Measurements from ENCODE around the gene RNF8.
"Not testable (repeated sequence)": the region's sequence is repeated elsewhere in the genome, so short reads cannot be mapped to it uniquely, and the experiment has no call there.

Gene RNF8, protein sequence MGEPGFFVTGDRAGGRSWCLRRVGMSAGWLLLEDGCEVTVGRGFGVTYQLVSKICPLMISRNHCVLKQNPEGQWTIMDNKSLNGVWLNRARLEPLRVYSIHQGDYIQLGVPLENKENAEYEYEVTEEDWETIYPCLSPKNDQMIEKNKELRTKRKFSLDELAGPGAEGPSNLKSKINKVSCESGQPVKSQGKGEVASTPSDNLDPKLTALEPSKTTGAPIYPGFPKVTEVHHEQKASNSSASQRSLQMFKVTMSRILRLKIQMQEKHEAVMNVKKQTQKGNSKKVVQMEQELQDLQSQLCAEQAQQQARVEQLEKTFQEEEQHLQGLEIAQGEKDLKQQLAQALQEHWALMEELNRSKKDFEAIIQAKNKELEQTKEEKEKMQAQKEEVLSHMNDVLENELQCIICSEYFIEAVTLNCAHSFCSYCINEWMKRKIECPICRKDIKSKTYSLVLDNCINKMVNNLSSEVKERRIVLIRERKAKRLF

DNA sequence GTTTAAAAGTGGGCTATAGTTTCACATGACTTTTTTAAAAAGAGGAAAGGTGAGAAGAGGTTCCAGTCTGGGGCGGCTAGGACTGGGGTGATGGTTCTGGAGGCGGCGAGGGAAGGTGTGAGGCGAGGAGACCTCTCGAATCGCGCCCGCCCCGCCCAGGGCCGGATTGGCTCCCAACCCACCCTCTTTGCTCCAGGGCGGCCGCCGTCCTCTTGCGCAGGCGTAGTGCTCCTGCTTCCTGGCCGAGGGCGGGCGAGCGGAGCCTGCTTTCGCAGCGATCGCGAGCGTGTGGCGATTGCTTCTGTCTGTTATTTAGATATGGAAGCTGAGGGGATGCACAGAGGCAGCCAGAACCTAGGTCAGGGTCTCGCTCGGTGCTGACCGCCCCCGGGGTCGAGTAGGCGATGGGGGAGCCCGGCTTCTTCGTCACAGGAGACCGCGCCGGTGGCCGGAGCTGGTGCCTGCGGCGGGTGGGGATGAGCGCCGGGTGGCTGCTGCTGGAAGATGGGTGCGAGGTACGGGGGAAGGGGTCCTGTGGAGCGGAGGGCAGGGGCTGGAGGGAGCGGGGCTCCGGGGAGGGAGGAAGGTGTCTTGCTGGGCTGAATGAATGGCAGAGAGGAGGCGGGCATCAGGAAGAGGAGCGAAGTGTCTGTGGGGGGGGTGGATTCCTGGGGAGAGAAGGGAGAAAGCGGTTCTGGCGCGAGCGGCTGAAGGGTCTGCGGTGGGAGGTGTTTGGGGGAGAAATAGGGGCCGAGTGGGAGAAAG lies at the start of gene RNF8:
RNF8 (plus strand) TSS at position 223 of the 765 bp plus-strand sequence; CDS start at position 405, 182 bp downstream.
- peak; percentile 32 for DNase-seq (ENCODE audit: low read depth)

DNA sequence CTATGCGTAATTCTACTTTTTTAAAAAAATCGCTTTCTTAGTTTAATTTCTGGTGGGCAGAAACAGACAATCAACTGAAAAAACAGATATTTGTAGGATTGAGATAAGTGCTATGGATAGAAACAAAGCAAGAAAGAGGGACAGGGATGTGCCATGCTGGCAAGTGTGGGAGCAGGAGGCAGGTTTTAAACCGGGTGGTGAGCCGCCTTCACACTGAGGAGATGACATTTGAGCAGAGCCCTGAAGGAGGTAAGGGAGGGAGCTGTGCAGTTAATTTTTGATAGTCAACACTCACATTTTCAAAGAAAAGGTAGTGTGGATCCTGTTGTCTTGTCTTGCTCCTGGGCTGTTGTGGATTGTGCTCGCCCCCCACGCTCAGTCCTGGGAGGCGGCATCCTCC lies 49.0 kb upstream of the RNF8 start:
- no peak for DNase-seq (ENCODE audit: low read depth)

DNA sequence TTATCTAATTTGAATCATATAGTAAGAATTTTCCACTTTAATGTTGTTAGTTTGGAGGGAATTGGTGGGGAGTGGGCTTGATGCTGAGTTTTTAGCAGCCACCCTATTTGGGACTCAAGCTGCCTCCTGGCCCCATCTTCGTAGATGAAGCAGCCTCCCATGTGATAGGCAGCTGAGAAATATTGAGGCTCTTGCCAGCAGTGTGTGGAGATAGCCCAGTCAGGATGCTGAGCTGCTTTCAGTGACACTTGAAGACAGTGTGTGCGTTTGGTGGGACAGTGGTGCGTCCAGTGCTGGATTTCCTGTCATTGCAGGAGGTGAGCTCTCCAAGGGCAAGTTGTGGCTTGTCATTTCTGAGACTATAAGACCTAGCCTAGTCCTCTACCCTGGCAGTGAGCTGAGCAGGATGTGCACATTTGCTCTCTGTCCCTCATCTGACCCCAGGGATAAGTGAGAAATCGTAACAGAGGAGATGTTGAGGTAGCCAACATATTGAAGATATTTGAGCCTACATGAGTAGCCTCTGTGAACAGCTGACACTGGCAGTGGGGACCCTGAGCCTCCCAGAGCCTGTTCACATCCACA lies 47.9 kb upstream of the RNF8 start:
- no peak for DNase-seq (ENCODE audit: low read depth)

DNA sequence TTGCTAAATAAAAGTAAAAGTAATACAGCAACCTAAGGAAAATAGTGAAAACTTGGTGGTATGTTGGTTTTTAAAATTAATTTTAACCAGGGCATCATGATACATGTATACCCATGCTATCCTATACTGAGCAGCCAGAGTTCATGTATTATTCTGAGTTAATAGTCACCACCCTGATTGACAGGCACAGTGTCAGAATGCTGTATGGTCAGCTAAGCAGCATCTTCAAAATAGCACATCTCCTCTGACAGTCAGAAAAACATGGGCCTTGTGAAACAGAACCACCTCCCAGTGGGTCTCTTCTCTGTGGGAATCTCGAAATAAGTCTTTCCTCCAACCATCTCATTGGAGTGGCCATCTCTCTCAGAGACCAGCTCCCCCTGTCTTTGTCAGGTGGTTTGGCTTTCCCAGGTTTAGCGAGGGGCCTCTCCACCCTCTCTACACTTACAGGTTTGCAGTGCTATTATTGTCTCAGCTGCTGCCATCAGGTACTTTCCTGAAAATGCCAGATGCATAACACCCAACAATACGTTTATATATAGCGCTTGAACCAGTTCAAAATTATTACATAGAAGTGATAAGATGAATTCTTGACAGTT lies 47.1 kb upstream of the RNF8 start:
- no peak for DNase-seq (ENCODE audit: low read depth)

DNA sequence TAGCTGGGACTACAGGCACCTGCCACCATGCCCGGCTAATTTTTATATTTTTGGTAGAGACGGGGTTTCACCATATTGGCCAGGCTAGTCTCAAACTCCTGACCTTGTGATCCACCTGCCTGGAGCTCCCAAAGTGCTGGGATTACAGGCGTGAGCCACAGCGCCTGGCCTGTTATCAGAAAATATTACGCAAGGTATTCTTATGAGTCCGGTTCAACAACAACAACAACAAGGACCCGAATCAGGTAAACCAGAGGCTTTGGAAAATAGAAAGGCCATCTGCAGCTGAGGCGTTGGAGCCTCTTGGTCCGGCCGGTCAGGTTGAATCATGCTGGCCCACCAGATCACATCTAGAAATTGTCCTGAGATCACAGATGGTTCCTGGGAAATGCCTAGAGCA lies 46.3 kb upstream of the RNF8 start:
- not testable (repeated sequence) for DNase-seq (ENCODE audit: low read depth)

DNA sequence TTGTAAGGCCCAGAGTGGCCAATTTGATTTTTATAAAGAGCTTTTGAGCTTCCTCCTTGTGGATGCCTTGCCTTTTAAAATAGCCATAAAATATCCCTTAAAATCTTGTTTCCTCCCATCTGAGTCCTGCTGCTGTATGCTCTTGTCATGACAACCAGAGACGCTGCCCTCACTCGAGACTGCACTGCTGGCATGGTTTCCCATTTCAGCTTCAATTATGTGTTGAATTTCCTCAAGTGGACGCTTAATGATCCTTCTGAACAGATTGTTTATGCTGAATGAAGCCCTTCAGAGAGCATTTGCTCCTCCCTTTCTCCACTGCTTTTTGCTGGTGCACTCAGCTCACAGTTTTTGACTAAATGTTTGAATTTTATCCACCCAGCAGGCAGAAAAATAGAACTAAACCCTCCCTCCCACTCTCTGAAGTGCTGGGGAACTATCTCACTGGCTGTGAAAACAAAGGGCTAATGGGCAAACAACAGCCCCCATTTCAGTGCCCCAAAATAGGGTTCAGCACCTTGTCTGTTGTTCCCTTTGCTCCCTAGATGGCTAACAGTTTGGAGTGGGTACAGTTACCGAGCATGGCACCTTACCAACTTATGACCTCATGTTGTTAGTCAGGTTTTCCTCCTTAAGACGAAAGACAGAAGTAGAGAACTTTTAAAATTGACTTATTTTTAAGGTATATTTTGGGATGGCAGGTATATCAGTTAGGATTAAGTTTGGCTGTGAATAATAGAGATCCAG lies 45.5 kb upstream of the RNF8 start:
- DNase-seq (ENCODE audit: low read depth): no peak

DNA sequence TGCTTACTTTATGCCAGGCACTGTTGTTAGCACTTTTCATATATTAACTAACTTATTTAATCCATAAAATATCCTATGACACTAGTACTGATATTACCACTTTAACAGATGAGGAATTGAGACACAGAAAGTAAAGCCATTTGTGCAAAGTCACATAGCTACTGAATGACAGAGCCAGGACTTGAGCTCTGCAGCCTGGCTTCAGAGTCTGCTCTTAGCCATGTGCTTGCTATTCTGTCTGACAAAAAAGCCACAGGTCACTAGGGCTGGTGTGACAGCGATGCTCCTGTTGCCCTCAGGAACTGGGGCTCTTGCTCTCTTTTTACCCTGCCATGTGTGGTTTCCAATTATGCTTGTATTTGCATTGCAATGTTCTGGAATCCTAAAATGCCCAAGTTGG lies 44.7 kb upstream of the RNF8 start:
- DNase-seq (ENCODE audit: low read depth): no peak

DNA sequence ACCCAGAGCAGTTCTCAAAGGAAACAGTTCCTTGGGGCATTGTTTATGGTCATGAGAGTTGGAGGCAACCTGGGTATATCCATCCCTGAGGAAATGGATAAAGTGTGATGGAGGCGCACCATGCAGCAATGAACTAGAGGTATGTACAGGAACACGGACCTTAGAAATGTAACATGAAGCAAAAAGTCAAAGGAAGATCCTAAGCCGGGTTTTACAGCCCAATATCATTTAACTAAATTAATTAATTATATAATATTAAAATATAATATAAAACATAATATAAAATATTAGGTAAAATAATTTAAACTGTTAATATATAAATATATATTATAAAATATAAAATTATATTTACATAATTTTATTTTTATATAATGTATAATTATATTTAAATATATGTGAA lies 44.1 kb upstream of the RNF8 start:
- DNase-seq (ENCODE audit: low read depth): no peak

DNA sequence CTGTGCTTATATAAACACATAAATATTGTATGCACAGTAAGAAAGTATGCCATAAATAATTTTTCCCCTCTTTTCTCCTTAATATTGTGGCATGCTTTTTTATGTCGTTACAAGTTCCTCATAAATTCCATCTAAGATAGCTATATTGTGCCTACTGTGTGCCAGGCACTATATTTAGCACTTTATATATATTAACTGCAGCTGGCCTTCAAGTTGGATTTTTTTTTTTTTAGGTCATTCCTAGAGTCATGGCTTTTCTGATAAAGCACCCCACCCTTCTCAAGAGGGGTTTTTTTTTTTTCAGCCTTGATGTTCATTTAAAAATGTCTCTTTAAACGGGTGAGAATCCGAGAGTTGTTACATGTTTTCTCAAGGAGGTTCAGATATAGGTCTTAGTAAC lies 42.8 kb upstream of the RNF8 start:
- no peak for DNase-seq (ENCODE audit: low read depth)

DNA sequence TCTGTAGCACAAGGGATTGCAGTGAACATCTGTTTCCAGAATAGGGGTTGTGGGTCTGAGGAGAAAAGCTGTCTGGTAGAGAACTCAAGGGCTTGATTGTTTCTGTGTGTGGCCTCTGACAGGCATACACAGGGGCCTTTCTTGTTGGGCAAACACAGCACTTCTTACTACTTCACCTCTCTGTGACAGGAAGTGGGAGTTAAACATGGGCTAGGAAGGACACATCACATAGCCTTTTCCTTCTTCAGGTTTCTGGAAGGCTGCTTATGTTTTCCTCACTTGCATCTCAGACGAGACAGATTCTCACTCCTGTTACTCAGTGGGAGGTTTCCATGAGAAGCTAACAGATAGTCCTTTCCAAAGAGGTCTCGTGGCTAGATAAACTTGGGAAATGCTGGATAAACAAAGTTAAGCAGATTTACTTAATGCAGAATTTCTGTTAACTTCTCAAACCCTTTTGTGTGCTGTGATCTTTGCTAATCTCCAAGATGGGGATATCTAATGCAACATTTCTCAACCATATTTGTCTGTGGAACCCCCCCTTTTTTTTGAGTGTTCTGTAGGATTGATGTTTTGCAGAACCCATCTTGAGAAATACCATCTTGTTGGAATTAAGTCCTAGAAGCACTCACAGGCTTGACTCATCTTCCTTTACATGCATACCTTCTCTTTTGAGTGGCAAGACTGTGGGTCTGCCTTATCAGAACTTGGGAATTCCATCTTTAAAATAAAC lies 41.9 kb upstream of the RNF8 start:
- no peak for DNase-seq (ENCODE audit: low read depth)

DNA sequence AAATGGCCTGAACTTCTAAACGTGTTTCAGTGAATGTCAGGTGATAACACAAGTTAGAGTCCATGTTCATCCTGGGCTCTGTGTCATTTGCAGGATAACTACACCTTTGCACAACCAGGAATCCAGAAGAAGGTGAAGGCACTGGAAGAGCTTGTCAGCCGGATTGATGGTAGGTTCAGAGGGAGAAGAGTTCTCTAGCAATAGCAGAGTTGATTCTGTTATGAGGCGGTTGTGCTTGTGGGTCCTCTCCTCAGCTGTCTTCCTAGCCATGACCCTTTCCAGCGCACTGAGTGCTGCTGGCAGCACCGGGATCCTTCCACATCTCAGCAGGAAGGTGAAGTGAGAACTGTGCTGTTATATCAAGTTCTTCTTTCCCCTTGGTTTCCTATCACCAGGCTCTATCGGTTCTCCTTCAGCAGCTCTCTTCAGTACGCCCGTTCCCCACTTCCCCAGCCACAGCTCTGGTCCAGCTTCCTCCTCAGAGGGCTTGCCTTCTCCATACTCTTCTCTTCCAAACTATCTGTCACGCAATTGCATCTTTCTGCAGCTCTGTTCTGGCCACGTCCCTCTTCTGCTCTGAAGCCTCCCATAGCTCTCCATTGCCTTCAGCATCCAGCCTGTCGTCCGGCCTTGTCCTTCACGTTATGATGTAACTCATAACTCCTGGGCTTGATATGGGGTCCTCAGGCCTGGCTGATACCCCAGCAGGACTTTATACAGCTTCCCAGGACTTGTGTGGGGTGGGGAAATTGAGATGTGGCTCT lies 39.9 kb upstream of the RNF8 start:
- no peak for DNase-seq (ENCODE audit: low read depth)

DNA sequence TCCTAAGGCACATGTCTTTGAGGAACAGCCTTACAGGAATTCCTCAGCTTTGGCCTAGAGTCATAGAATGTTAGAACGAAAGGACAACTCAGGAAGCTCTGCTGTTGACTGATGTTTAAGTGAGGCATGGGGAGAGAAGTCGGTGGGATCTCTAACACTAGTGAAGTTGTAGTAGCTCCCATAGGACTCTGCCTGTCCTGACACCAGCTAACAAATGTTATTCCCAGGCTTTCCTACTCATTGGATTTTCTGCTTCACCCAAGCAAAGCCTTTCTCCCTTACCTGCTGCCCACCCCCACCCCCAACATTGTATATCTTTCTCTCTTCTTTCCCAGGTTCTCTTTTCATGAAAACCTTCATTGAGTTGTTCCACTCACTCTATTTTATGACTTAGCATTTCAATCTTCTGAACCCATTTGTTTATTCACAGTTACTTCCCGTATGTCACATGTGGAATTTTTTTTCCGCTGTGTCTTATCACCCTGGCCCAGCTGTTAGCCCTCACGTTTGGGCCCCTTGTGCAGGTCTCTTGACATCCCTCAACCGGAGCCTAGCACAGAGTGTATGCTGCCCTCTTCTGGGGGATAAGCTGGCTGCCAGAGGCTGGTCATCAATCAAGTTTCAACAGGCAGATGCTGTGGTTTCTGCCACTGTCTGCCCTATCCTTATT lies 39.2 kb upstream of the RNF8 start:
- DNase-seq (ENCODE audit: low read depth): no peak

DNA sequence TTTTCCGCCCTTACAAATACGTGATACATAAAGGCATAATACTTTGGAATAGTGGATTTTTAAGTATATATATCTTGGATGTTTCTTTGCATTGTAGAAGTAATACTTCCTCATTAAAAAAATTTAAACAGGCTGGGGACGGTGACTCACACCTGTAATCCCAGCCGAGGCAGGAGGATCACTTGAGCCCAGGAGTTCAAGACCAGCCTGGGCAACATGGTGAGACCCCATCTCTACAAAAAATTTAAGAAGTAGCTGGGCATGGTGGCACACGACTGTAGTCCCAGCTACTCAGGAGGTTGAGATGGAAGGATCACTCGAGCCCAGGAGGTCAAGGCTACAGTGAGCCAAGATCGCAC lies 38.6 kb upstream of the RNF8 start:
- no peak for DNase-seq (ENCODE audit: low read depth)

DNA sequence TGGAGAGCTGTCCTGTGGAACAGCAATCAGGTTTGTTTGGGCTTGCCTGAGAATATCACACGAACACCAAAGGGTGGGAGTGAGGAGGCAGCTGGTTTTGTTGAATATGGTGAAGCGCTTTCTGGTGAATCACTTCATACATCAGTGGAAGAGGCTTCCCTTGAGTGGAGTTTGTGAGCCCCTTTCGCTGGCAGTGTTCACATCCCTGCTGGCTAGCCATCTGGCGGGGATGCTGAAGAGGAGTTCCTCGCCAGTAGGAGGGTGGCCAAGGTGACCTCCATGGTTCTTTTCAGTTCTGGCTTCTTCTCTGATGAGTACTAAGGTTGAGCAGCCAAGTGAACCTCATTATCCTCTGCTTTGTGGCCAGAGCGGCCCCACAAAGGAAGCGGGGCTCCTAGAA lies 37.7 kb upstream of the RNF8 start:
- no peak for DNase-seq (ENCODE audit: low read depth)

DNA sequence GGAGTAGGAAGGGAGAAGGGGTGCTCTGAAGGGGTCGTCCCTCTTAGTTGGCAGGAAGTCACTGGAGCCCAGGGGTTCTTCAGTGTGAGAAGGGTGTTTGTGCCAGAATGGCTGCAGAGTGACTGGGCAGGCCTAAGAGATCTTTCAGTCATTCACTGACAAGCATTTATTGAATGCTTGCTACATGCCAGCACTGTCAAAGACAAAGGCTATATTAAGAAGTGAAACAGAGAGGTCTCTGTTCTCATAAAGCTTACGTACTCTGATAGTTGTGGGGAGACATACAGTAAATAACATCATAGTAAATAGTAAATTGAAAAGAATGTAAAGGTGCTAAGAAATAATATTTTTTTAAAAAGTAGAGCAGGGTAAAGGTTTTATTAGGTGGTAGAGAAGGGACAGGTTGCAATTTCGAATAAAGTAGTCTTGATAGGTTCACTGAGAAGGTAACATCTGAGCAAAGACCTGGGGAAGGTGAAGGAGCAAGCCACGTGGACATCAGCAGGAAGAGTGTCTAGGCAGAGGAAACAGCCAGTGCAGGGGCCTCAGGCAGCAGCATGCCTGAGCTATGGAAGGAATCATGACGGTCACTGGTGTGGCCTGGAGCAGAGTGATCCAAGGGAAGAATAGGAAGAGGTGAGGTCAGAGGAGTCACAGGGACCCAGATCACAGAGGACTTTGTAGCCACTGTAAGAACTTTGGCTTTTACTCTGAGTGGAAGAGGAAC lies 36.3 kb upstream of the RNF8 start:
- no peak for DNase-seq (ENCODE audit: low read depth)

DNA sequence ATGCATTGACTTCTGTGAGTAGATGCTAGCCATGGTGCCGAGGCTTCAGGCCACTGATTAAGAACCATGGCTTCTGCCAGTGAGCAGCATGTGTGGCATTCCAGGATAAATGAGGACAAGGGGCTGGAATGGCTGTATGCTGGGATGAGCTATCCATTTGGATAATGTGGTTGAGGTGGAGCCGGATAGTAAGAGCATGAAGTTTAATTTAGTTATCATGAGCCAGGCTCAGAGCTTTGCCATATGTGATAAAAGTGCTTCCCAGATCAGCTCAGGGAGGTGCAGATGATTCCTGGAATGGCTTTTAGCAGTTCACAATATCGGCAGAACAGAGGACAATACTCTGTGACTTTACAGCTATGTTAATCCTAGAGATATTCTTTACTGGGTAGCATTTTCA lies 34.6 kb upstream of the RNF8 start:
- no peak for DNase-seq (ENCODE audit: low read depth)

DNA sequence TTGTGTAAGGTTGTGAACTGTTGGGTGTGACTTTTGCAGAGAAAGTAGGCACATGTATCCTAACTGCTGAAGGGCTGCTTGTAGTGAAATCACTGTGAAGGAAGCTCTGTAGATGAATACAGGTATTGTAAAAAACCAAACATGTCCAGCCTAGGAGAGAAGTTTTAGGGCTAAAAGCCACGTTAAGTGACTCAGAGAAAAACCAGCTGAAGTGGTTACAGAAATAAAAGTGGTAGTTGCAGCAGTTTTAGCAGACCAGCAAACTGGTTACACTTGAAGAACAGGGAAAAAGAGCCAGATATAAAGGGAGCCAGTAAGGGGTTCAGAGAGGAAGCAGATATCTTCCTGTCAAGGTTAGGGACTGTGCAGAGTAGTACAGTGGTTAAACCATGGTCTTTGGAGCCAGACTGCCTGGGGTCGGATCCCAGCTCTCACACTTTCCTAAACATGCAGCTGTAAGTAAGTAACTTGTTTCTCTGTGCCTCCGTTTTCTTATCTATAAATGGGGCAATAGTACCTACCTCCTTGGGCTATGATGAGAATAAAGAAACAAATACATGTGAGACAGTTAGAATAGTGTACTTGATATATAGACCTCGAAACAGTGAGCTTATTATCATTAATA lies 33.8 kb upstream of the RNF8 start:
- DNase-seq (ENCODE audit: low read depth): no peak

DNA sequence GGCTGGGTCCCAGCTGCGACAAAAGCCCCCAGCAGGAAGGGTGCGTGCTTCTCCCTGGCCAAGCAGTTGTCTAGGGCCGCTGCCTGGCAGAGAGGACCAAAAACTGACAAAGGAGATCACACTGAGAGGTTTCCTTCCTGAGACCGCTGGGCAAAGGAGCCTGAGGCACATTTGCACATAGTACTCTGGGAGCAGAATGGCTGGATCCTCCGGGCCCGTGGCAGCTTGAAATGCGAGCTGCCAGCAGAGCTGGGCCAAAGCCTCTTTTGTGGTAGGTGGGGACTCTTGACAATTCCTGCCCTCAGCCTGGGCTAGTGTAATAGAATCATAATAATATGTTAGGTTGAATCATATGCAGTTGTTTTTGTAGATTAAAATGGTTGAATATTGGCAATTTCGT lies 33.1 kb upstream of the RNF8 start:
- DNase-seq (ENCODE audit: low read depth): no peak

DNA sequence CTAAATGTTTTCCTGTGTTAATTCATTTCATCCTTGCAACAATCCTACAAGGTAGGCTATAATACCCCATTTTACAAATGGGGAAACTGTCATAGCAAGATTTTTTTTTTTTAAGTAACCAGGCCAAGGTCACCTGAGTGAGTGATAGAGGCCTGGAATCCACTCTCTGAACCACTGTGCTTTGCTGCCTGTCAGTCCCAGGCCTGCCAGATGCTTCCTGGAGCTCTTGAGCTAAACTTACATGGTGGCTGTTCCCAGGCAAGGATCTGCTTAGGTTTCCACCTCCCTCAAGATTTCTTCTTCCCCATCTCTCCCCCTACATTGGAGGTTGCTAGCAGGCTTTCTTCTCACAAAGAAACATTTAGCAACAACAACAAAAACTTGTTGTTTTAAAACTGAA lies 32.7 kb upstream of the RNF8 start:
- DNase-seq (ENCODE audit: low read depth): no peak

Data from non-pigmented ciliary epithelial cell (primary cell).